RPMI7951 (cell line): ENCODE data around the gene CDC42BPA. TPM values are rescaled to one million over a fixed set of nuclear protein-coding genes. Genes with fewer than 3 reads are reported as not detected.

Experiments used
- DNase-seq: peaks from one replicate; pipeline ENCODE4 v3.0.0-alpha.2; 2012; ENCODE audit warnings: low read depth
- total RNA-seq: library from RNA; depleted of rRNA; stranded (reverse); fragments of >200 nt; shearing (Covaris generic); gene quantifications from 2 replicates; pipeline ENCODE4 v1.2.3, GENCODE V29; 2014

The CDC42BPA gene
- total RNA-seq, 1 experiment from 2014 or later: 25.8 TPM

- no peak for DNase-seq
These were observed 322.6 kb downstream of the CDC42BPA start for GRCh38 chr1:226995365-226996332.

GRCh38 chr1:226994586-226995364 lies 323.5 kb downstream of the CDC42BPA start:
- no peak for DNase-seq

GRCh38 chr1:226993814-226994585 lies 324.3 kb downstream of the CDC42BPA start:
- DNase-seq: no peak

GRCh38 chr1:226991920-226992319 lies 326.4 kb downstream of the CDC42BPA start:
- no peak for DNase-seq

- DNase-seq: no peak
These were observed 328.1 kb downstream of the CDC42BPA start for GRCh38 chr1:226990133-226990716.

- DNase-seq: no peak
These were observed 329.0 kb downstream of the CDC42BPA start for GRCh38 chr1:226989085-226989920.

- no peak for DNase-seq
These were observed 330.0 kb downstream of the CDC42BPA start for GRCh38 chr1:226988334-226988666.

GRCh38 chr1:226987623-226988333 lies 330.5 kb downstream of the CDC42BPA start:
- no peak for DNase-seq

GRCh38 chr1:226987179-226987536 lies 331.1 kb downstream of the CDC42BPA start:
- DNase-seq: no peak

GRCh38 chr1:226986496-226987178 lies 331.7 kb downstream of the CDC42BPA start:
- no peak for DNase-seq

- DNase-seq: no peak
These were observed 332.3 kb downstream of the CDC42BPA start for GRCh38 chr1:226985839-226986463.

- DNase-seq: no peak
These were observed 333.0 kb downstream of the CDC42BPA start for GRCh38 chr1:226985239-226985838.

- no peak for DNase-seq
These were observed 333.6 kb downstream of the CDC42BPA start for GRCh38 chr1:226984521-226985238.

GRCh38 chr1:226983992-226984364 lies 334.3 kb downstream of the CDC42BPA start:
- DNase-seq: no peak

- DNase-seq: no peak
These were observed 334.9 kb downstream of the CDC42BPA start for GRCh38 chr1:226983247-226983991.

- DNase-seq: no peak
These were observed 335.7 kb downstream of the CDC42BPA start for GRCh38 chr1:226982451-226983177.

GRCh38 chr1:226981838-226982237 lies 336.5 kb downstream of the CDC42BPA start:
- no peak for DNase-seq
